Memory B cell (primary cell): ENCODE measurements around the gene ADCYAP1R1.

ENCODE experiments used
- ATAC-seq: fragments of 150-1000 bp; cut with Tn5 transposase; 2 replicates; pipeline ENCODE4 v1.10.0; 2021; ENCODE audit warnings: low read depth, mild to moderate bottlenecking, moderate library complexity
- DNase-seq, 2 donors: peaks; one replicate each; pipeline ENCODE4 v3.0.0; 2022; ENCODE audit warnings: low spot score in 2 of 2
- H3K27ac Mint-ChIP-seq: one replicate; pipeline ENCODE4 v1.8.0; 2022; ENCODE audit warnings: mild to moderate bottlenecking, moderate library complexity, mixed read lengths
- H3K27me3 Mint-ChIP-seq: one replicate; pipeline ENCODE4 v1.8.0; 2022; ENCODE audit warnings: mixed read lengths
- H3K36me3 Mint-ChIP-seq: one replicate; pipeline ENCODE4 v1.8.0; 2022; ENCODE audit warnings: mild to moderate bottlenecking, mixed read lengths
- H3K4me1 Mint-ChIP-seq: one replicate; pipeline ENCODE4 v1.8.0; 2022; ENCODE audit warnings: mixed read lengths
- H3K4me3 Mint-ChIP-seq: one replicate; pipeline ENCODE4 v1.8.0; 2022; ENCODE audit warnings: mild to moderate bottlenecking, moderate library complexity, mixed read lengths
- H3K9me3 Mint-ChIP-seq: one replicate; pipeline ENCODE4 v1.8.0; 2022; ENCODE audit warnings: mixed read lengths

Gene ADCYAP1R1

GRCh38 chr7:31023877-31024276 lies 28.2 kb upstream of the ADCYAP1R1 start:
- Mint-ChIP-seq H3K36me3 (no peaks in the 10 kb centered on the region), H3K27ac (no peak overlapping the region), H3K4me3 (no peak overlapping the region), H3K4me1 (no peaks in the 10 kb centered on the region), H3K9me3 (no peaks in the 10 kb centered on the region), H3K27me3 (peaks cover 14% of the 10 kb centered on the region)
- ATAC-seq, result no peak
- no peak for DNase-seq

- peaks cover under 1% of the 10 kb centered on the region for H3K9me3 Mint-ChIP-seq
- DNase-seq, result no peak
- H3K27me3 Mint-ChIP-seq, result peaks cover 16% of the 10 kb centered on the region
- H3K4me1 Mint-ChIP-seq, result no peaks in the 10 kb centered on the region
- H3K4me3 Mint-ChIP-seq, result no peak overlapping the region
- H3K36me3 Mint-ChIP-seq, result no peaks in the 10 kb centered on the region
- no peak for ATAC-seq
- no peak overlapping the region for H3K27ac Mint-ChIP-seq
Observed at GRCh38 chr7:31027161-31027965, 24.7 kb upstream of the ADCYAP1R1 start.

GRCh38 chr7:31028006-31028405 lies 24.1 kb upstream of the ADCYAP1R1 start:
- Mint-ChIP-seq H3K4me1 (no peaks in the 10 kb centered on the region), H3K4me3 (no peak overlapping the region), H3K27me3 (peaks cover 16% of the 10 kb centered on the region), H3K36me3 (no peaks in the 10 kb centered on the region), H3K9me3 (peaks cover 1% of the 10 kb centered on the region), H3K27ac (no peak overlapping the region)
- DNase-seq (no peak), ATAC-seq (no peak)

GRCh38 chr7:31028417-31028992 lies 23.6 kb upstream of the ADCYAP1R1 start:
- Mint-ChIP-seq H3K36me3 (no peaks in the 10 kb centered on the region), H3K9me3 (peaks cover 1% of the 10 kb centered on the region), H3K4me3 (no peak overlapping the region), H3K4me1 (no peaks in the 10 kb centered on the region), H3K27ac (no peak overlapping the region), H3K27me3 (peaks cover 16% of the 10 kb centered on the region)
- ATAC-seq (no peak), DNase-seq (no peak)

GRCh38 chr7:31029251-31030042 lies 22.7 kb upstream of the ADCYAP1R1 start:
- H3K27ac Mint-ChIP-seq, result no peak overlapping the region
- DNase-seq (no peak), ATAC-seq (no peak)
- H3K4me1 Mint-ChIP-seq, result no peaks in the 10 kb centered on the region
- peaks cover 17% of the 10 kb centered on the region for H3K27me3 Mint-ChIP-seq
- H3K36me3 Mint-ChIP-seq, result no peaks in the 10 kb centered on the region
- H3K9me3 Mint-ChIP-seq, result peaks cover 1% of the 10 kb centered on the region
- no peak overlapping the region for H3K4me3 Mint-ChIP-seq

- ATAC-seq, result no peak
- Mint-ChIP-seq H3K27me3 (peaks cover 13% of the 10 kb centered on the region), H3K27ac (no peak overlapping the region), H3K4me1 (no peaks in the 10 kb centered on the region), H3K9me3 (peaks cover 1% of the 10 kb centered on the region), H3K4me3 (no peak overlapping the region), H3K36me3 (no peaks in the 10 kb centered on the region)
- no peak for DNase-seq
Observed at GRCh38 chr7:31033674-31034300, 18.3 kb upstream of the ADCYAP1R1 start.

GRCh38 chr7:31036924-31037323 lies 15.2 kb upstream of the ADCYAP1R1 start:
- no peak overlapping the region for H3K27ac Mint-ChIP-seq
- H3K4me1 Mint-ChIP-seq, result no peaks in the 10 kb centered on the region
- no peak for DNase-seq
- no peak overlapping the region for H3K4me3 Mint-ChIP-seq
- no peaks in the 10 kb centered on the region for H3K36me3 Mint-ChIP-seq
- H3K27me3 Mint-ChIP-seq, result peaks cover 12% of the 10 kb centered on the region
- H3K9me3 Mint-ChIP-seq, result peaks cover 2% of the 10 kb centered on the region
- no peak for ATAC-seq

GRCh38 chr7:31043051-31043471 lies 9.0 kb upstream of the ADCYAP1R1 start:
- Mint-ChIP-seq H3K36me3 (no peaks in the 10 kb centered on the region), H3K27ac (no peak overlapping the region), H3K4me3 (no peak overlapping the region), H3K9me3 (peaks cover 1% of the 10 kb centered on the region), H3K4me1 (no peaks in the 10 kb centered on the region), H3K27me3 (peaks cover 16% of the 10 kb centered on the region)
- ATAC-seq (no peak), DNase-seq (no peak)

- no peak overlapping the region for H3K27ac Mint-ChIP-seq
- H3K36me3 Mint-ChIP-seq, result no peaks in the 10 kb centered on the region
- no peaks in the 10 kb centered on the region for H3K4me1 Mint-ChIP-seq
- peaks cover 15% of the 10 kb centered on the region for H3K27me3 Mint-ChIP-seq
- no peak overlapping the region for H3K4me3 Mint-ChIP-seq
- no peak for DNase-seq
- ATAC-seq, result no peak
- peaks cover 1% of the 10 kb centered on the region for H3K9me3 Mint-ChIP-seq
Observed at GRCh38 chr7:31044529-31044928, 7.6 kb upstream of the ADCYAP1R1 start.

GRCh38 chr7:31046723-31047122 lies 5.4 kb upstream of the ADCYAP1R1 start:
- no peak overlapping the region for H3K4me3 Mint-ChIP-seq
- DNase-seq (no peak), ATAC-seq (no peak)
- H3K4me1 Mint-ChIP-seq, result no peaks in the 10 kb centered on the region
- no peak overlapping the region for H3K27ac Mint-ChIP-seq
- H3K9me3 Mint-ChIP-seq, result no peaks in the 10 kb centered on the region
- no peaks in the 10 kb centered on the region for H3K36me3 Mint-ChIP-seq
- peaks cover 20% of the 10 kb centered on the region for H3K27me3 Mint-ChIP-seq

- Mint-ChIP-seq H3K4me3 (no peak overlapping the region), H3K4me1 (no peaks in the 10 kb centered on the region), H3K27ac (no peak overlapping the region), H3K9me3 (no peaks in the 10 kb centered on the region), H3K36me3 (no peaks in the 10 kb centered on the region), H3K27me3 (peaks cover 19% of the 10 kb centered on the region)
- DNase-seq, result no peak
- ATAC-seq, result no peak
Observed at GRCh38 chr7:31047313-31048146, 4.6 kb upstream of the ADCYAP1R1 start.

- H3K4me1 Mint-ChIP-seq, result no peaks in the 10 kb centered on the region
- no peak for ATAC-seq
- no peaks in the 10 kb centered on the region for H3K36me3 Mint-ChIP-seq
- no peak overlapping the region for H3K27ac Mint-ChIP-seq
- DNase-seq, result no peak
- H3K27me3 Mint-ChIP-seq, result peaks cover 13% of the 10 kb centered on the region
- no peaks in the 10 kb centered on the region for H3K9me3 Mint-ChIP-seq
- no peak overlapping the region for H3K4me3 Mint-ChIP-seq
Observed at GRCh38 chr7:31049005-31049765, 2.9 kb upstream of the ADCYAP1R1 start.

GRCh38 chr7:31052487-31052840 lies 356 bp downstream of the ADCYAP1R1 start:
- no peaks in the 10 kb centered on the region for H3K9me3 Mint-ChIP-seq
- H3K27ac Mint-ChIP-seq, result no peak overlapping the region
- no peak for ATAC-seq
- no peak overlapping the region for H3K4me3 Mint-ChIP-seq
- no peaks in the 10 kb centered on the region for H3K4me1 Mint-ChIP-seq
- peaks cover 18% of the 10 kb centered on the region for H3K27me3 Mint-ChIP-seq
- DNase-seq, result no peak
- no peaks in the 10 kb centered on the region for H3K36me3 Mint-ChIP-seq
